A549 (cell line): ENCODE results near the gene CCDC73. TPM values are rescaled to one million over a fixed set of nuclear protein-coding genes. Genes with fewer than 3 reads are reported as not detected.
A peak's percentile ranks its signal among the peaks of the same experiment; 100 is the strongest.

Source experiments
- ATAC-seq, 2 experiments: fragments of 200-7000 bp in 1 of 2; fragments of >200 bp in 1 of 2; cut with Nextera tagmentation in 1 of 2; cut with Tn5 transposase in 1 of 2; 3 replicates each; pipeline versions ENCODE4 v1.8.0 to v1.9.1; 2018 to 2020; ENCODE audit warnings: mild to moderate bottlenecking in 1 of 2, moderate library complexity in 1 of 2
- CTCF ChIA-PET: fragments of 300-600 bp; sonication (Branson Sonifier 250); formaldehyde crosslinking; extraction: SDS; loops from one replicate; lab custom pipeline; 2021; ENCODE audit warnings: antibody characterized with exemption, inconsistent platforms; lab: Yijun Ruan, JAX
- POLR2A ChIA-PET: fragments of 350-600 bp; formaldehyde crosslinking; extraction: SDS; loops from one replicate; lab custom pipeline; 2021; ENCODE audit warnings: antibody characterized with exemption, inconsistent platforms; lab: Yijun Ruan, JAX
- DNase-seq, 2 experiments: peaks; one replicate each; pipeline versions ENCODE4 v3.0.0 to v3.0.0-alpha.2; 2011 to 2016; ENCODE audit warnings: low read depth in 1 of 2, low spot score in 1 of 2
- FAIRE-seq: peaks from 2 replicates; lab custom pipeline; 2011; peaks lifted over from hg19 to GRCh38; lab: Jason Lieb, UNC
- H3K27ac ChIP-seq, 2 experiments: fragments of >200 bp; sonication (Bioruptor Twin); formaldehyde crosslinking; 3 replicates each; pipeline ENCODE4 v1.5.1; 2016 to 2017
- H3K4me1 ChIP-seq: fragments of >200 bp; sonication (Bioruptor Twin); formaldehyde crosslinking; 3 replicates; pipeline ENCODE4 v1.6.1; 2016
- H3K4me2 ChIP-seq: fragments of >200 bp; sonication (Bioruptor Twin); formaldehyde crosslinking; 3 replicates; pipeline ENCODE4 v1.6.1; 2016
- H3K4me3 ChIP-seq: fragments of >200 bp; sonication (Bioruptor Twin); formaldehyde crosslinking; 3 replicates; pipeline ENCODE4 v1.5.1; 2016
- H3K9me3 ChIP-seq: fragments of >200 bp; sonication (Bioruptor Twin); formaldehyde crosslinking; 3 replicates; pipeline ENCODE4 v1.6.1; 2016
- CBX2 ChIP-seq: fragments of 200-600 bp; sonication (generic); IDR thresholded peaks from 2 replicates; pipeline ENCODE4 v1.6.1; 2016; ENCODE audit warnings: low read depth, mild to moderate bottlenecking, borderline replicate concordance
- CHD2 ChIP-seq: fragments of 150-350 bp; IDR thresholded peaks from 2 replicates; pipeline ENCODE4 v1.6.1; 2014; ENCODE audit warnings: low read length; ENCODE audit not compliant: partially characterized antibody
- CHD4 ChIP-seq: fragments of 200-600 bp; sonication (generic); IDR thresholded peaks from 2 replicates; pipeline ENCODE4 v1.6.1; 2016; ENCODE audit warnings: antibody characterized with exemption, mild to moderate bottlenecking, borderline replicate concordance
- FOSB ChIP-seq: fragments of 250-450 bp; sonication (Bioruptor Pico); IDR thresholded peaks from 2 replicates; pipeline ENCODE4 v1.5.0; 2020; ENCODE audit warnings: mild to moderate bottlenecking, moderate library complexity
- FOXS1 ChIP-seq: fragments of 250-450 bp; sonication (Bioruptor Pico); IDR thresholded peaks from 2 replicates; pipeline ENCODE4 v1.5.0; 2020; ENCODE audit warnings: mild to moderate bottlenecking, moderate library complexity
- GATA3 ChIP-seq: IDR thresholded peaks from 2 replicates; pipeline ENCODE4 v1.6.1; 2012; ENCODE audit warnings: borderline replicate concordance
- HDAC2 ChIP-seq: fragments of 200-600 bp; sonication (generic); IDR thresholded peaks from 2 replicates; pipeline ENCODE4 v1.6.1; 2016
- HEYL ChIP-seq: fragments of 250-450 bp; sonication (Bioruptor Pico); IDR thresholded peaks from 2 replicates; pipeline ENCODE4 v1.8.0; 2021; ENCODE audit warnings: mild to moderate bottlenecking, moderate library complexity
- HOXB5 ChIP-seq: fragments of 250-450 bp; sonication (Bioruptor Pico); IDR thresholded peaks from 2 replicates; pipeline ENCODE4 v1.5.0; 2020; ENCODE audit warnings: mild to moderate bottlenecking, moderate library complexity
- KDM1A ChIP-seq: fragments of 200-600 bp; sonication (generic); IDR thresholded peaks from 2 replicates; pipeline ENCODE4 v1.6.1; 2016; ENCODE audit warnings: low read depth, mild to moderate bottlenecking
- KDM5A ChIP-seq: fragments of 200-600 bp; sonication (generic); IDR thresholded peaks from 2 replicates; pipeline ENCODE4 v1.6.1; 2016; ENCODE audit warnings: antibody characterized with exemption, mild to moderate bottlenecking
- MAZ ChIP-seq: fragments of 150-350 bp; IDR thresholded peaks from 2 replicates; pipeline ENCODE4 v1.6.1; 2014; ENCODE audit warnings: antibody characterized with exemption, low read depth, low read length, borderline replicate concordance
- MYC ChIP-seq: IDR thresholded peaks from 2 replicates; pipeline ENCODE4 v1.6.1; 2012; ENCODE audit warnings: mild to moderate bottlenecking, inconsistent platforms, low read length, improper control_type of control experiment, borderline replicate concordance
- POLR2A ChIP-seq: IDR thresholded peaks from 2 replicates; pipeline ENCODE4 v1.6.1; 2012; ENCODE audit warnings: mild to moderate bottlenecking, low read length
- RCOR1 ChIP-seq: fragments of 150-350 bp; IDR thresholded peaks from 2 replicates; pipeline ENCODE4 v1.6.1; 2014; ENCODE audit warnings: antibody characterized with exemption, low read length, low read depth
- RNF2 ChIP-seq: fragments of 200-600 bp; sonication (generic); IDR thresholded peaks from 2 replicates; pipeline ENCODE4 v1.6.1; 2016; ENCODE audit warnings: low read depth, mild to moderate bottlenecking, antibody characterized with exemption, moderate library complexity, borderline replicate concordance
- TFCP2L1 ChIP-seq: fragments of 250-450 bp; sonication (Bioruptor Pico); IDR thresholded peaks from 2 replicates; pipeline ENCODE4 v1.5.0; 2021; ENCODE audit warnings: mild to moderate bottlenecking
- WGBS: methylation state at CpG from one replicate; pipeline ENCODE4 v1.1.6; 2017; ENCODE audit errors: missing lambda C conversion rate; 5-methylcytosine and 5-hydroxymethylcytosine counted together
- polyA plus RNA-seq, 4 experiments: library from polyadenylated mRNA; depleted of rRNA in 3 of 4; stranded (reverse); fragments of >200 nt; fragmentation: RNase III in 1 of 4; extraction: RNeasy Plus Mini Kit Qiagen cat#74134 plus additional on column Dnase treatment in 1 of 4; gene quantifications; 2 replicates in 3 of 4; 3 replicates in 1 of 4; pipeline ENCODE4 v1.2.3, GENCODE V29; 2011 to 2017
- TF ChIP-seq, protein P1 (sequence below): fragments of >200 bp; sonication (Bioruptor Twin); formaldehyde crosslinking; IDR thresholded peaks from 3 replicates; pipeline ENCODE4 v1.6.1; 2016
- TF ChIP-seq, protein P2 (sequence below): fragments of >200 bp; sonication (Bioruptor Twin); formaldehyde crosslinking; IDR thresholded peaks from 3 replicates; pipeline ENCODE4 v1.5.1; 2016

CCDC73 gene
- polyA plus RNA-seq, 2 of the 4 experiments (the other 2 are of a cell fraction), result 0.03 TPM; not detected in 1

DNA sequence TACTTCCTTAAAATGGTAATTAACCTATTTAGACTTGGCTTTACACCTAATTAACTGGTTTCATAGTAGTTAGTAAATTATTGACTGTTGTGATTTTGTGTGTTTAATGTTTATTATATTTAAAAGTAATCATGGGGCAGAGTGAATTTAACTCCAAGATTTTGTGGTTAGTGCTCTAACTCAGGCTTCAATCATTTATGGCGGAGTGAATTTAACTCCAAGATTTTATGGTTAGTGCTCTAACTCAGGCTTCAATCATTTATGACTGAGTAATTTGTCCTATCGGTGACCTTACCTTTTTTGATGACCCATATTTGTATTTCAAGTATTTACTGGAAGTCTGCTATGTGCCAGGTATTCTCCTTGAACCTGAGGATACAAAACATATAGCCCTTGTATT lies 42.5 kb upstream of the CCDC73 start:
- ATAC-seq (no peak), FAIRE-seq (no peak), DNase-seq (no peak)
- WGBS, result 78% methylated on average over 2 of the region's 2 CpGs
- TF ChIP-seq RCOR1, result no peak
- no peak for TF ChIP-seq CHD2
- no peak for TF ChIP-seq RNF2
- TF ChIP-seq, protein P1, sequence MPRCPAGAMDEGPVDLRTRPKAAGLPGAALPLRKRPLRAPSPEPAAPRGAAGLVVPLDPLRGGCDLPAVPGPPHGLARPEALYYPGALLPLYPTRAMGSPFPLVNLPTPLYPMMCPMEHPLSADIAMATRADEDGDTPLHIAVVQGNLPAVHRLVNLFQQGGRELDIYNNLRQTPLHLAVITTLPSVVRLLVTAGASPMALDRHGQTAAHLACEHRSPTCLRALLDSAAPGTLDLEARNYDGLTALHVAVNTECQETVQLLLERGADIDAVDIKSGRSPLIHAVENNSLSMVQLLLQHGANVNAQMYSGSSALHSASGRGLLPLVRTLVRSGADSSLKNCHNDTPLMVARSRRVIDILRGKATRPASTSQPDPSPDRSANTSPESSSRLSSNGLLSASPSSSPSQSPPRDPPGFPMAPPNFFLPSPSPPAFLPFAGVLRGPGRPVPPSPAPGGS, result no peak
- no peak for TF ChIP-seq GATA3
- no peak for TF ChIP-seq CHD4
- Histone ChIP-seq H3K4me3 (no peak overlapping the region), H3K4me2 (no peak overlapping the region), H3K9me3 (no peaks in the 10 kb centered on the region), H3K4me1 (peaks cover 23% of the 10 kb centered on the region), H3K27ac (no peak overlapping the region)
- ChIA-PET CTCF (no interaction called here), POLR2A (no interaction called here)

DNA sequence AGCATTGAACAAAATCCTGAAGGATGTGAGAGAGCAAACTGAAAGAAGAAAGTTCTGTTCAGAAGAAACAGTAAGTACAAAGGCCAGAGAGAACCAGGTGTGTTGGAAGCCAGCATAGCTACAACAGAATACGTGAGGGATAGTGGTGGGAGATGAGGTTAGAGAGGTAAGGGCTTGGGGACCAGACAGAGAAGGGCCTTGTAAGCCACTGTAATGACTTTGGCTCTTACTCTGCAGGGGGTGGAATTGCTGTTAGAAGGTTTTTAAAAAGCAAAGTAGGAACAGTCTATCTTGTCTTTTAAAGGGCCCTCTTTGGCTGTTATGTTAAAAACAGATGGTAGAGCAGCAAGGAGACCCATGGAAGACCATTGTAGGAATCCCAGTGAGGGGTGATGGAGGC lies 39.5 kb upstream of the CCDC73 start:
- DNase-seq (no peak), FAIRE-seq (no peak), ATAC-seq (no peak)
- Histone ChIP-seq H3K27ac (no peak overlapping the region), H3K4me2 (no peak overlapping the region), H3K4me1 (peaks cover 16% of the 10 kb centered on the region), H3K9me3 (no peaks in the 10 kb centered on the region), H3K4me3 (no peak overlapping the region)
- CTCF ChIA-PET, result no interaction called here
- POLR2A ChIA-PET, result no interaction called here
- TF ChIP-seq CBX2 (no peak), KDM5A (no peak), MAZ (no peak), MYC (no peak), TFCP2L1 (CRISPR knock-in tag) (no peak), POLR2A (no peak), FOXS1 (no peak), FOSB (no peak)
- TF ChIP-seq, protein P2, sequence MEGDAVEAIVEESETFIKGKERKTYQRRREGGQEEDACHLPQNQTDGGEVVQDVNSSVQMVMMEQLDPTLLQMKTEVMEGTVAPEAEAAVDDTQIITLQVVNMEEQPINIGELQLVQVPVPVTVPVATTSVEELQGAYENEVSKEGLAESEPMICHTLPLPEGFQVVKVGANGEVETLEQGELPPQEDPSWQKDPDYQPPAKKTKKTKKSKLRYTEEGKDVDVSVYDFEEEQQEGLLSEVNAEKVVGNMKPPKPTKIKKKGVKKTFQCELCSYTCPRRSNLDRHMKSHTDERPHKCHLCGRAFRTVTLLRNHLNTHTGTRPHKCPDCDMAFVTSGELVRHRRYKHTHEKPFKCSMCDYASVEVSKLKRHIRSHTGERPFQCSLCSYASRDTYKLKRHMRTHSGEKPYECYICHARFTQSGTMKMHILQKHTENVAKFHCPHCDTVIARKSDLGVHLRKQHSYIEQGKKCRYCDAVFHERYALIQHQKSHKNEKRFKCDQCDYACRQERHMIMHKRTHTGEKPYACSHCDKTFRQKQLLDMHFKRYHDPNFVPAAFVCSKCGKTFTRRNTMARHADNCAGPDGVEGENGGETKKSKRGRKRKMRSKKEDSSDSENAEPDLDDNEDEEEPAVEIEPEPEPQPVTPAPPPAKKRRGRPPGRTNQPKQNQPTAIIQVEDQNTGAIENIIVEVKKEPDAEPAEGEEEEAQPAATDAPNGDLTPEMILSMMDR, result no peak
- 76% methylated on average over 1 of the region's 1 CpG for WGBS

DNA sequence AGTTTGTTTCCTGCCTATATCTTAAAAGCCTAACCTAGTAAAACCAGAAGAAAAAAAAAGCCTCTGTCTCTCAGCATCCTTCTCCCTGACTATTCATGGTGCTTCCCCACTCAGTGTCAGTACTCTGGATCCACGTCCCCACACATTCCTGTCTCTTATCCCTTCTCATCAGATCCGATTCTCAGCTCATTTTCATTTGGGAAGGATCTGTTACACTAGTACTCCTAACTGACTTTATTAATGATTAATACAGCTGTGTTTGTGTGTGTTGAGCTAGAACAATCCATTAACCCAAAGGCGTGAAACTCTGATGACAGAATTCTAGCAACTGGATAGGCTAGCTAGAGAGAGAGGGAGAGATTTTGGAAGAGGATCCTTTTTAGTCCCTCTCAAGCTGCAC lies 36.8 kb upstream of the CCDC73 start:
- Histone ChIP-seq H3K9me3 (no peaks in the 10 kb centered on the region), H3K27ac (no peak overlapping the region), H3K4me2 (no peak overlapping the region), H3K4me3 (no peak overlapping the region), H3K4me1 (peaks cover 10% of the 10 kb centered on the region; the same call in 2 of the 3 replicates)
- DNase-seq, result no peak
- CTCF ChIA-PET, result interaction anchor here (0.7 kb wide), 1 partner anchor 21 kb away, joined by 3 read pairs; no protein-coding TSS in a partner anchor
- WGBS, result 78% methylated on average over 3 of the region's 3 CpGs
- POLR2A ChIA-PET, result no interaction called here
- TF ChIP-seq HOXB5 (no peak), FOSB (no peak), KDM1A (no peak), RCOR1 (no peak), HDAC2 (no peak), HEYL (CRISPR knock-in tag) (no peak), POLR2A (no peak)
- no peak for ATAC-seq
- no peak for FAIRE-seq

DNA sequence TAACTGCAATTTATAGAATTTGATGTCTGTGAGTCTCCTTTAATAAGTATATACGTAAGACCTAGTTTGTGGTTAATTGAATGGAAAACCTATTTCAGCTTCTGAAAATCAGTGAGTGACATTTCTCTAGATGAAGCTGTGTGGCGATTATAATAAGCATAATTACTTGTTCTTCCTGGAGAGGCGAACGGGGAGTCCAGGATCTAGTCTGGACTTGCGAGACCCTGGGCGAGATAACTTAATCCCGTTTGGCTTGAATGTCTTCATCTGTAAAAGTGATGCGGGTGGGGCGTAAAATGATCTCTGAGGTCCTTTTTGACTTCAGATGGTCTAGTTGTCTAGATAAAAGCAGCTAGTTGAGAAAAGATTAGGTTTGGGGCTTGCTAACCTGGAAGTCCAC lies 36.3 kb upstream of the CCDC73 start:
- no peak overlapping the region; the same call in 2 of the 3 replicates for H3K4me3 ChIP-seq
- no peak for FAIRE-seq
- no peak overlapping the region for H3K27ac ChIP-seq
- no peak for DNase-seq
- peaks cover 10% of the 10 kb centered on the region; the same call in 2 of the 3 replicates for H3K4me1 ChIP-seq
- CTCF ChIA-PET, result interaction anchor here (0.6 to 0.7 kb wide), 2 partner anchors 21 to 78 kb away, joined by 3 read pairs; no protein-coding TSS in a partner anchor
- POLR2A ChIA-PET, result no interaction called here
- no peaks in the 10 kb centered on the region for H3K9me3 ChIP-seq
- 92% methylated on average over 9 of the region's 9 CpGs for WGBS
- peak overlapping the region; percentile 88 for H3K4me2 ChIP-seq
- no peak for TF ChIP-seq HEYL (CRISPR knock-in tag)
- ATAC-seq, result no peak
